ENCODE data around the gene ANTXR1.

DNA sequence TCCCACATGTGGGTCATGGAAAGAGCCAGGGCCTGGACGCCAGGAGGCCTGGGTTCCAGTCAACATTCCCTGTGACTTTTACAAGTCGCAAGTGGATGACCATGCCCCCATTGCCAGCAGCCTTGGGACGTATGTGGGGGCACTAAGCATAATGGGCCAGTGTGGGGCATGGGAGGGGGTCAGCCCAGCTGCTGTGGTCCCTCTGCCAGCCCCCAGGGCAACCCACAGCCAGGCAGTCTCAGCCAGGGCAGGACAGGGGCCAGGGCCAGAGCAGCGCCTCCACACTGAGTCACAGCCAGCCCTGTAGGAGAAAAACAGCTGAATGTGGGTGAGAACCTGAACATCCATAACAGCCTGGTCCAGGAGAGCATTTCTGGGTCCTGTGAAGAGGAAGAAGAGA, 200.8 kb downstream of the ANTXR1 start:
- TF ChIP-seq, protein P1, sequence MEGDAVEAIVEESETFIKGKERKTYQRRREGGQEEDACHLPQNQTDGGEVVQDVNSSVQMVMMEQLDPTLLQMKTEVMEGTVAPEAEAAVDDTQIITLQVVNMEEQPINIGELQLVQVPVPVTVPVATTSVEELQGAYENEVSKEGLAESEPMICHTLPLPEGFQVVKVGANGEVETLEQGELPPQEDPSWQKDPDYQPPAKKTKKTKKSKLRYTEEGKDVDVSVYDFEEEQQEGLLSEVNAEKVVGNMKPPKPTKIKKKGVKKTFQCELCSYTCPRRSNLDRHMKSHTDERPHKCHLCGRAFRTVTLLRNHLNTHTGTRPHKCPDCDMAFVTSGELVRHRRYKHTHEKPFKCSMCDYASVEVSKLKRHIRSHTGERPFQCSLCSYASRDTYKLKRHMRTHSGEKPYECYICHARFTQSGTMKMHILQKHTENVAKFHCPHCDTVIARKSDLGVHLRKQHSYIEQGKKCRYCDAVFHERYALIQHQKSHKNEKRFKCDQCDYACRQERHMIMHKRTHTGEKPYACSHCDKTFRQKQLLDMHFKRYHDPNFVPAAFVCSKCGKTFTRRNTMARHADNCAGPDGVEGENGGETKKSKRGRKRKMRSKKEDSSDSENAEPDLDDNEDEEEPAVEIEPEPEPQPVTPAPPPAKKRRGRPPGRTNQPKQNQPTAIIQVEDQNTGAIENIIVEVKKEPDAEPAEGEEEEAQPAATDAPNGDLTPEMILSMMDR (IDR thresholded peaks at IDR 0.05): no peak
- no peak for TF ChIP-seq POLR2A (IDR thresholded peaks at IDR 0.05)
